Naive thymus-derived CD4-positive, alpha-beta T cell (primary cell): ENCODE measurements around the gene MFF. TPM values are rescaled to one million over a fixed set of nuclear protein-coding genes. Genes with fewer than 3 reads are reported as not detected.
"Not testable (repeated sequence)": the region's sequence is repeated elsewhere in the genome, so short reads cannot be mapped to it uniquely, and the experiment has no call there.

Experiments
- ATAC-seq: fragments of 150-1000 bp; cut with Tn5 transposase; 2 replicates; pipeline ENCODE4 v1.10.0; 2021; ENCODE audit warnings: mild to moderate bottlenecking, moderate library complexity
- CTCF ChIA-PET: fragments of 350-600 bp; sonication (Branson Sonifier 250); formaldehyde crosslinking; loops from one replicate; lab custom pipeline; 2021; ENCODE audit warnings: antibody characterized with exemption; lab: Charles Lee
- POLR2A ChIA-PET: fragments of 350-600 bp; sonication (Branson Sonifier 250); formaldehyde crosslinking; loops from one replicate; lab custom pipeline; 2021; ENCODE audit warnings: antibody characterized with exemption, inconsistent platforms; lab: Charles Lee
- DNase-seq, 9 donors: peaks; one replicate each; pipeline versions ENCODE4 v3.0.0 to v3.0.0-alpha.2; 2020 to 2022; ENCODE audit warnings: mixed read lengths in 1 of 9
- H3K27ac ChIP-seq: one replicate; pipeline ENCODE4 v1.7.0; 2013; ENCODE audit warnings: mild to moderate bottlenecking, low read depth, low read length, moderate library complexity
- H3K27me3 ChIP-seq, 2 donors: one replicate each; pipeline ENCODE4 v1.7.0; 2013; ENCODE audit warnings: low read length in 2 of 2, mild to moderate bottlenecking in 2 of 2, moderate library complexity in 2 of 2; ENCODE audit not compliant: control insufficient read depth in 2 of 2, insufficient read depth in 2 of 2
- H3K36me3 ChIP-seq, 3 experiments: 1 replicate in 2 of 3; 2 replicates in 1 of 3; pipeline ENCODE4 v1.7.0; 2013; ENCODE audit warnings: low read length in 3 of 3, mild to moderate bottlenecking in 3 of 3, moderate library complexity in 1 of 3; ENCODE audit not compliant: insufficient read depth in 3 of 3, control insufficient read depth in 2 of 3
- H3K4me1 ChIP-seq, 2 donors: one replicate each; pipeline ENCODE4 v1.7.0; 2013; ENCODE audit warnings: low read length in 2 of 2, mild to moderate bottlenecking in 2 of 2, moderate library complexity in 1 of 2; ENCODE audit not compliant: control insufficient read depth in 2 of 2, insufficient read depth in 2 of 2
- H3K4me3 ChIP-seq: 2 replicates; pipeline ENCODE4 v1.7.0; 2013; ENCODE audit warnings: mild to moderate bottlenecking, low read length
- H3K9me3 ChIP-seq, 3 experiments: 1 replicate in 2 of 3; 2 replicates in 1 of 3; pipeline ENCODE4 v1.7.0; 2013; ENCODE audit warnings: low read length in 3 of 3; ENCODE audit not compliant: control insufficient read depth in 2 of 3
- H3K27ac Mint-ChIP-seq, 9 donors: one replicate each; pipeline ENCODE4 v1.8.0; 2020 to 2022; ENCODE audit warnings: mixed read lengths in 9 of 9, mild to moderate bottlenecking in 8 of 9, moderate library complexity in 5 of 9, inconsistent platforms in 2 of 9
- H3K27me3 Mint-ChIP-seq, 5 donors: one replicate each; pipeline ENCODE4 v1.8.0; 2021 to 2022; ENCODE audit warnings: mixed read lengths in 5 of 5, mild to moderate bottlenecking in 1 of 5
- H3K36me3 Mint-ChIP-seq, 5 donors: one replicate each; pipeline ENCODE4 v1.8.0; 2020 to 2022; ENCODE audit warnings: mixed read lengths in 5 of 5, mild to moderate bottlenecking in 3 of 5, inconsistent platforms in 1 of 5
- H3K4me1 Mint-ChIP-seq, 7 donors: one replicate each; pipeline ENCODE4 v1.8.0; 2020 to 2022; ENCODE audit warnings: mixed read lengths in 7 of 7, mild to moderate bottlenecking in 3 of 7, inconsistent platforms in 1 of 7
- H3K4me3 Mint-ChIP-seq, 10 donors: one replicate each; pipeline ENCODE4 v1.8.0; 2020 to 2022; ENCODE audit warnings: mild to moderate bottlenecking in 10 of 10, mixed read lengths in 10 of 10, moderate library complexity in 6 of 10, inconsistent platforms in 2 of 10
- H3K9me3 Mint-ChIP-seq, 11 donors: one replicate each; pipeline ENCODE4 v1.8.0; 2020 to 2022; ENCODE audit warnings: mixed read lengths in 11 of 11, mild to moderate bottlenecking in 4 of 11, inconsistent platforms in 1 of 11, moderate library complexity in 1 of 11
- intact Hi-C, 2 donors: fragments of 100-400 bp; cut with micrococcal nuclease; formaldehyde crosslinking; loops; one replicate each; pipeline ENCODE4 v1.15.1; 2023
- polyA plus RNA-seq, 2 donors: library from polyadenylated mRNA; unstranded; fragments of 300-500 nt; fragmentation: Illumina TruSeq; gene quantifications; one replicate each; pipeline ENCODE4 v1.2.3, GENCODE V29; 2021
- total RNA-seq, 6 experiments: library from RNA in 5 of 6; stranded (reverse) in 5 of 6; gene quantifications; 1 replicate in 5 of 6; 2 replicates in 1 of 6; pipeline ENCODE4 v1.2.3 and lab custom pipeline; 2021 to 2026

MFF gene
- total and polyA plus RNA-seq, 7 experiments from 2014 or later, result 51.7 to 153 (median 63.1) TPM

GRCh38 chr2:227387583-227387982, 62.5 kb downstream of the MFF start, which contains the start of gene SCYGR1:
SCYGR1 (minus strand) TSS chr2:227387949; CDS start chr2:227387949, 0 bp downstream.
- H3K4me3 Mint-ChIP-seq, DNase-seq, H3K27me3 ChIP-seq, H3K27me3 Mint-ChIP-seq, H3K9me3 ChIP-seq, H3K9me3 Mint-ChIP-seq, CTCF ChIA-PET, ATAC-seq, intact Hi-C loops, H3K4me3 ChIP-seq, POLR2A ChIA-PET, H3K27ac ChIP-seq, H3K36me3 Mint-ChIP-seq, H3K36me3 ChIP-seq, H3K4me1 ChIP-seq, H3K4me1 Mint-ChIP-seq: not testable (repeated sequence)
- H3K27ac Mint-ChIP-seq, result peak within 1 kb of the TSS in 1 of 9 donors; percentile 31

GRCh38 chr2:227388537-227389011, 63.5 kb downstream of the MFF start:
- H3K36me3 ChIP-seq, result no peaks in the 10 kb centered on the region
- Mint-ChIP-seq H3K27ac (no peak overlapping the region), H3K4me1 (no peaks in the 10 kb centered on the region), H3K36me3 (no peaks in the 10 kb centered on the region), H3K27me3 (peaks cover 0 to 3% (median 0%) of the 10 kb centered on the region in 5 donors), H3K9me3 (peaks cover 0 to 2% (median 0%) of the 10 kb centered on the region in 11 donors), H3K4me3 (no peak overlapping the region)
- ATAC-seq (no peak), DNase-seq (no peak)
- no peaks in the 10 kb centered on the region for H3K27me3 ChIP-seq
- intact Hi-C loops, result no loop called here
- H3K4me3 ChIP-seq, result no peak overlapping the region
- ChIA-PET CTCF (no interaction called here), POLR2A (no interaction called here)
- no peaks in the 10 kb centered on the region for H3K9me3 ChIP-seq
- H3K27ac ChIP-seq, result no peak overlapping the region
- H3K4me1 ChIP-seq, result no peaks in the 10 kb centered on the region

GRCh38 chr2:227389231-227389630, 64.2 kb downstream of the MFF start:
- H3K4me3 ChIP-seq, result no peak overlapping the region
- H3K4me1 ChIP-seq, result no peaks in the 10 kb centered on the region
- H3K36me3 ChIP-seq, result no peaks in the 10 kb centered on the region
- H3K9me3 ChIP-seq, result no peaks in the 10 kb centered on the region
- ChIA-PET POLR2A (no interaction called here), CTCF (no interaction called here)
- Mint-ChIP-seq H3K27ac (no peak overlapping the region), H3K36me3 (no peaks in the 10 kb centered on the region), H3K4me3 (no peak overlapping the region), H3K4me1 (no peaks in the 10 kb centered on the region), H3K27me3 (peaks cover 0 to 3% (median 0%) of the 10 kb centered on the region in 5 donors), H3K9me3 (peaks cover 0 to 2% (median 0%) of the 10 kb centered on the region in 11 donors)
- H3K27ac ChIP-seq, result no peak overlapping the region
- ATAC-seq (no peak), DNase-seq (no peak)
- H3K27me3 ChIP-seq, result no peaks in the 10 kb centered on the region
- intact Hi-C loops, result no loop called here

GRCh38 chr2:227389661-227390060, 64.6 kb downstream of the MFF start:
- Mint-ChIP-seq H3K4me3 (no peak overlapping the region), H3K9me3 (peaks cover 0 to 2% (median 0%) of the 10 kb centered on the region in 11 donors), H3K27me3 (peaks cover 0 to 3% (median 0%) of the 10 kb centered on the region in 5 donors), H3K36me3 (no peaks in the 10 kb centered on the region), H3K27ac (no peak overlapping the region), H3K4me1 (no peaks in the 10 kb centered on the region)
- intact Hi-C loops, result no loop called here
- CTCF ChIA-PET, result interaction anchor here (0.7 kb wide), 1 partner anchor 16 kb away, joined by 3 read pairs; no protein-coding TSS in a partner anchor
- Histone ChIP-seq H3K27me3 (no peaks in the 10 kb centered on the region), H3K36me3 (no peaks in the 10 kb centered on the region), H3K4me1 (no peaks in the 10 kb centered on the region), H3K4me3 (no peak overlapping the region), H3K27ac (no peak overlapping the region), H3K9me3 (no peaks in the 10 kb centered on the region)
- POLR2A ChIA-PET, result no interaction called here
- DNase-seq, result no peak
- ATAC-seq, result no peak

- Histone ChIP-seq H3K4me1 (no peaks in the 10 kb centered on the region), H3K36me3 (no peaks in the 10 kb centered on the region), H3K27ac (no peak overlapping the region), H3K4me3 (no peak overlapping the region), H3K9me3 (no peaks in the 10 kb centered on the region), H3K27me3 (no peaks in the 10 kb centered on the region)
- Mint-ChIP-seq H3K36me3 (no peaks in the 10 kb centered on the region), H3K4me1 (no peaks in the 10 kb centered on the region), H3K27ac (no peak overlapping the region), H3K4me3 (no peak overlapping the region), H3K27me3 (peaks cover 0 to 3% (median 0%) of the 10 kb centered on the region in 5 donors), H3K9me3 (peaks cover 0 to 2% (median 0%) of the 10 kb centered on the region in 11 donors)
- CTCF ChIA-PET, result interaction anchor here (0.7 kb wide), 1 partner anchor 15 kb away, joined by 3 read pairs; no protein-coding TSS in a partner anchor
- no peak for DNase-seq
- intact Hi-C loops, result no loop called here
- POLR2A ChIA-PET, result no interaction called here
- ATAC-seq, result no peak
Observed at GRCh38 chr2:227390468-227391256, 65.6 kb downstream of the MFF start.

GRCh38 chr2:227394401-227394800, 69.3 kb downstream of the MFF start:
- ChIA-PET POLR2A (no interaction called here), CTCF (no interaction called here)
- Histone ChIP-seq H3K4me3 (no peak overlapping the region), H3K27me3 (no peaks in the 10 kb centered on the region), H3K36me3 (no peaks in the 10 kb centered on the region), H3K9me3 (no peaks in the 10 kb centered on the region), H3K4me1 (no peaks in the 10 kb centered on the region), H3K27ac (no peak overlapping the region)
- Mint-ChIP-seq H3K27me3 (peaks cover 0 to 4% (median 0%) of the 10 kb centered on the region in 5 donors), H3K27ac (no peak overlapping the region), H3K9me3 (peaks cover 0 to 2% (median 0%) of the 10 kb centered on the region in 11 donors), H3K36me3 (no peaks in the 10 kb centered on the region), H3K4me3 (no peak overlapping the region), H3K4me1 (peaks cover 0 to 9% (median 8%) of the 10 kb centered on the region in 7 donors)
- intact Hi-C loops, result no loop called here
- no peak for ATAC-seq
- DNase-seq, result no peak
